ENCODE results near the gene HCFC1.

The HCFC1 gene

GRCh38 chrX:153900831-153901752 lies 70.5 kb downstream of the HCFC1 start:
- DNase-seq = peak; percentile 65

- no peak for DNase-seq
These were observed 73.7 kb downstream of the HCFC1 start for GRCh38 chrX:153897899-153898298.
